ENCODE data around the gene ITPR1.

The ITPR1 gene

DNA sequence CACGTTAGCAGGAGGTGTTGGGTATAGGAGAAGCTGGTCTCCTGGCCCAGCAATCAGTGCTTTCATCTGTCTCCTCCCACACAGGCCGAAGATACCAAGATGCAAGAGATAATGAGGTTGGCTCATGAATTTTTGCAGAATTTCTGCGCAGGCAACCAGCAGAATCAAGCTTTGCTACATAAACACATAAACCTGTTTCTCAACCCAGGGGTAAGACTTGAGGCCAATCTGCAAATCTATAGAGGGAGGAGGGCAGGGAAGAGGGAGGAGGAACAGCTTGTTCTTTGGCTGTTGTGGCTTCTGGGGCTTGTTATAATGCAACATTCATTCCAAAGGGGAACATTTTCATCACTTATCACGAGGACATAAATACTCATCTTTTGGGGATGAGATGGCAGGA lies 195.3 kb downstream of the ITPR1 start:
- Histone ChIP-seq H3K9me3 (ENCODE audit: insufficient read depth, low read depth, low read length) (no peaks in the 10 kb centered on the region), H3K4me2 (ENCODE audit: low read depth, low read length, poor library complexity, severe bottlenecking) (no peak overlapping the region), H2AFZ (ENCODE audit: low read length) (no peak overlapping the region), H3K9ac (ENCODE audit: low read depth, low read length, poor library complexity, severe bottlenecking) (no peak overlapping the region), H4K20me1 (ENCODE audit: insufficient read depth, low read length, poor library complexity, severe bottlenecking) (no peaks in the 10 kb centered on the region), H3K9me2 (replicated peaks; ENCODE audit: low read depth, low read length) (no peaks in the 10 kb centered on the region), H3K4me1 (ENCODE audit: insufficient read depth, low read length, poor library complexity, severe bottlenecking) (no peaks in the 10 kb centered on the region), H3K27me3 (ENCODE audit: insufficient read depth, low read length, poor library complexity, severe bottlenecking) (no peaks in the 10 kb centered on the region), H3F3A (ENCODE audit: low read depth) (no peaks in the 10 kb centered on the region), H3K36me3 (ENCODE audit: insufficient read depth, low read length) (peaks cover 66% of the 10 kb centered on the region; the same call in 1 of the 2 replicates), H3K79me2 (ENCODE audit: insufficient read depth, low read length) (no peaks in the 10 kb centered on the region), H3K4me3 (ENCODE audit: low read length, poor library complexity, severe bottlenecking) (no peak overlapping the region)
- TF ChIP-seq CTCF (conservative IDR thresholded peaks at IDR 0.05; ENCODE audit: low read length) (no peak), EZH2phosphoT487 (IDR thresholded peaks at IDR 0.05; ENCODE audit: borderline replicate concordance) (no peak)

DNA sequence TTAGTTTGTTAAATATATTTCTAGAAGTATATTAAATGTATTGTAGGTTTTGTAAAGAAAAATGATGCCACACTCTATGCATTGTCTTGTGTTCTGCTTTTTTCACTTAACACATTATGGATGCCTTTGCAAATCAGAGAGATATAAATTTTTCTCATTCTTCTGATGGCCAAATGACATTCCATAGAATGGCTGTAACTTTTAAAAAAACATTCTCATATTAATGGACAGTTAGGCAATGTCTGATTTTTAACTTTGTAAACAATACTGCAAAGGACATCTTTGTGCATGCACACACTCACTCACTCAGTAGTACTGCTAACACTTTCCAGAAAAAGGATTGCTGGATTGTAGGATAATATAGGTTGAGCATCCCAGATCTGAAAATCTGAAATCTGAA lies 195.9 kb downstream of the ITPR1 start:
- H3K36me3 ChIP-seq (ENCODE audit: insufficient read depth, low read length): peaks cover 66% of the 10 kb centered on the region; the same call in 1 of the 2 replicates
- no peak overlapping the region for H3K4me2 ChIP-seq (ENCODE audit: low read depth, low read length, poor library complexity, severe bottlenecking)
- no peak overlapping the region for H3K9ac ChIP-seq (ENCODE audit: low read depth, low read length, poor library complexity, severe bottlenecking)
- no peaks in the 10 kb centered on the region for H3K27me3 ChIP-seq (ENCODE audit: insufficient read depth, low read length, poor library complexity, severe bottlenecking)
- no peak overlapping the region for H2AFZ ChIP-seq (ENCODE audit: low read length)
- H3K4me1 ChIP-seq (ENCODE audit: insufficient read depth, low read length, poor library complexity, severe bottlenecking): no peaks in the 10 kb centered on the region
- no peaks in the 10 kb centered on the region for H3K9me3 ChIP-seq (ENCODE audit: insufficient read depth, low read depth, low read length)
- H3K9me2 ChIP-seq (replicated peaks; ENCODE audit: low read depth, low read length): no peaks in the 10 kb centered on the region
- TF ChIP-seq EZH2phosphoT487 (IDR thresholded peaks at IDR 0.05; ENCODE audit: borderline replicate concordance): no peak
- TF ChIP-seq CTCF (conservative IDR thresholded peaks at IDR 0.05; ENCODE audit: low read length): no peak
- no peaks in the 10 kb centered on the region for H4K20me1 ChIP-seq (ENCODE audit: insufficient read depth, low read length, poor library complexity, severe bottlenecking)
- H3K79me2 ChIP-seq (ENCODE audit: insufficient read depth, low read length): no peaks in the 10 kb centered on the region
- H3F3A ChIP-seq (ENCODE audit: low read depth): no peaks in the 10 kb centered on the region
- H3K4me3 ChIP-seq (ENCODE audit: low read length, poor library complexity, severe bottlenecking): no peak overlapping the region

GRCh38 chr3:4690277-4690676 lies 197.1 kb downstream of the ITPR1 start:
- H3K27me3 ChIP-seq (ENCODE audit: insufficient read depth, low read length, poor library complexity, severe bottlenecking): no peaks in the 10 kb centered on the region
- peaks cover 65% of the 10 kb centered on the region; the same call in 1 of the 2 replicates for H3K36me3 ChIP-seq (ENCODE audit: insufficient read depth, low read length)
- H2AFZ ChIP-seq (ENCODE audit: low read length): no peak overlapping the region
- no peaks in the 10 kb centered on the region for H3K79me2 ChIP-seq (ENCODE audit: insufficient read depth, low read length)
- no peaks in the 10 kb centered on the region for H3K9me3 ChIP-seq (ENCODE audit: insufficient read depth, low read depth, low read length)
- TF ChIP-seq CTCF (conservative IDR thresholded peaks at IDR 0.05; ENCODE audit: low read length) (no peak), EZH2phosphoT487 (IDR thresholded peaks at IDR 0.05; ENCODE audit: borderline replicate concordance) (no peak)
- H3K9me2 ChIP-seq (replicated peaks; ENCODE audit: low read depth, low read length): no peaks in the 10 kb centered on the region
- no peaks in the 10 kb centered on the region for H4K20me1 ChIP-seq (ENCODE audit: insufficient read depth, low read length, poor library complexity, severe bottlenecking)
- no peak overlapping the region for H3K4me3 ChIP-seq (ENCODE audit: low read length, poor library complexity, severe bottlenecking)
- H3F3A ChIP-seq (ENCODE audit: low read depth): no peaks in the 10 kb centered on the region
- H3K4me2 ChIP-seq (ENCODE audit: low read depth, low read length, poor library complexity, severe bottlenecking): no peak overlapping the region
- H3K4me1 ChIP-seq (ENCODE audit: insufficient read depth, low read length, poor library complexity, severe bottlenecking): peaks cover 6% of the 10 kb centered on the region
- no peak overlapping the region for H3K9ac ChIP-seq (ENCODE audit: low read depth, low read length, poor library complexity, severe bottlenecking)

Data from Loucy (cell line).